Measurements from ENCODE around the gene SRPK2.
"Not testable (repeated sequence)": the region's sequence is repeated elsewhere in the genome, so short reads cannot be mapped to it uniquely, and the experiment has no call there.

The SRPK2 gene

GRCh38 chr7:105297309-105297708 lies 91.4 kb downstream of the SRPK2 start:
- TF ChIP-seq, protein P1, sequence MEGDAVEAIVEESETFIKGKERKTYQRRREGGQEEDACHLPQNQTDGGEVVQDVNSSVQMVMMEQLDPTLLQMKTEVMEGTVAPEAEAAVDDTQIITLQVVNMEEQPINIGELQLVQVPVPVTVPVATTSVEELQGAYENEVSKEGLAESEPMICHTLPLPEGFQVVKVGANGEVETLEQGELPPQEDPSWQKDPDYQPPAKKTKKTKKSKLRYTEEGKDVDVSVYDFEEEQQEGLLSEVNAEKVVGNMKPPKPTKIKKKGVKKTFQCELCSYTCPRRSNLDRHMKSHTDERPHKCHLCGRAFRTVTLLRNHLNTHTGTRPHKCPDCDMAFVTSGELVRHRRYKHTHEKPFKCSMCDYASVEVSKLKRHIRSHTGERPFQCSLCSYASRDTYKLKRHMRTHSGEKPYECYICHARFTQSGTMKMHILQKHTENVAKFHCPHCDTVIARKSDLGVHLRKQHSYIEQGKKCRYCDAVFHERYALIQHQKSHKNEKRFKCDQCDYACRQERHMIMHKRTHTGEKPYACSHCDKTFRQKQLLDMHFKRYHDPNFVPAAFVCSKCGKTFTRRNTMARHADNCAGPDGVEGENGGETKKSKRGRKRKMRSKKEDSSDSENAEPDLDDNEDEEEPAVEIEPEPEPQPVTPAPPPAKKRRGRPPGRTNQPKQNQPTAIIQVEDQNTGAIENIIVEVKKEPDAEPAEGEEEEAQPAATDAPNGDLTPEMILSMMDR (IDR thresholded peaks at IDR 0.05): no peak
- H3K36me3 ChIP-seq (ENCODE audit: control insufficient read depth, insufficient read depth, low read length): no peaks in the 10 kb centered on the region
- no peaks in the 10 kb centered on the region for H3K4me1 ChIP-seq
- no peaks in the 10 kb centered on the region for H3K27me3 ChIP-seq (ENCODE audit: control insufficient read depth, insufficient read depth, low read length)
- H3K4me2 ChIP-seq (ENCODE audit: low read length): no peak overlapping the region
- no peak overlapping the region for H3K4me3 ChIP-seq (ENCODE audit: low read depth, low read length)
- H3K79me2 ChIP-seq: peaks cover 50% of the 10 kb centered on the region
- no peak overlapping the region for H3K9ac ChIP-seq
- no peak overlapping the region for H3K27ac ChIP-seq
- no peaks in the 10 kb centered on the region for H3K9me3 ChIP-seq (ENCODE audit: control insufficient read depth, low read length)
- H2AFZ ChIP-seq: no peak overlapping the region

DNA sequence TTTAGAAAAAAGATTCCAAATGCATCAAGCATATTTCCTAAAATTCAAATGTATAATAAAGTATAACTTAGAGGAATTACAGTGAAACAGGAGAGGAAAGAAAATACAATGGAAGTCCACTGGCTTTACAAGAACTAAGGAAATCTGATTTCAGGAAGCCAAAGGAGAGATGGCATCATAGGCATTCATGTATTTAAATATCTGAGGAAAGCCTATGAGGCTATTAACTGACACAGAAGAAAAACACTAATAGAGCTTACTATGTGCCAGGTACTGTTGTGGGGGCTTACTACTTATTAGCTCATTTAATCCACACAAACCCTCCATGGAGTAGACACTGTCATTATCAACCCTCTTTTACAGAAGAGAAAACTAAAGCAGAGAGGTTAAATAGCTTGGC lies 92.2 kb downstream of the SRPK2 start:
- Histone ChIP-seq H3K4me1 (no peaks in the 10 kb centered on the region), H2AFZ (no peak overlapping the region), H3K36me3 (ENCODE audit: control insufficient read depth, insufficient read depth, low read length) (no peaks in the 10 kb centered on the region), H3K4me3 (ENCODE audit: low read depth, low read length) (no peak overlapping the region), H3K27me3 (ENCODE audit: control insufficient read depth, insufficient read depth, low read length) (no peaks in the 10 kb centered on the region), H3K4me2 (ENCODE audit: low read length) (no peak overlapping the region), H3K9ac (no peak overlapping the region), H3K79me2 (peaks cover 50% of the 10 kb centered on the region), H3K9me3 (ENCODE audit: control insufficient read depth, low read length) (no peaks in the 10 kb centered on the region), H3K27ac (no peak overlapping the region)
- TF ChIP-seq, protein P1 (IDR thresholded peaks at IDR 0.05): no peak

GRCh38 chr7:105295596-105296352 lies 92.9 kb downstream of the SRPK2 start:
- H3K4me3 ChIP-seq (ENCODE audit: low read depth, low read length): no peak overlapping the region
- H2AFZ ChIP-seq: no peak overlapping the region

DNA sequence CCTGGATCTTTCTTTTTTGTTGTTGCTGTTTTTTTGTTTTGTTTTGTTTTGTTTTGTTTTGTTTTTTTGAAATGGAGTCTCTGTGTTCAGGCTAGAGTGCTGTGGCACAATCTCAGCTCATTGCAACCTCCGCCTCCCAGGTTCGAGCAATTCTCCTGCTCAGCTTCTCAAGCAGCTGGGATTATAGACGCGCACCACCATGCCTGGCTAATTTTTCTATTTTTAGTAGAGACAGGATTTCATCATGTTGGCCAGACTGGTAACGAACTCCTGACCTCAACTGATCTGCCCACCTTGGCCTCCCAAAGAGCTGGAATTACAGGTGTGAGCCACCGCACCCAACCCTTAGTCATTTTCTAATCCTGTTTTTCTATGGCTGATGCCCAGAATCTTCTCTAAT lies 94.2 kb downstream of the SRPK2 start:
- not testable (repeated sequence) for H3K4me2 ChIP-seq (ENCODE audit: low read length); H3K36me3 ChIP-seq (ENCODE audit: control insufficient read depth, insufficient read depth, low read length); H3K27me3 ChIP-seq (ENCODE audit: control insufficient read depth, insufficient read depth, low read length); H3K27ac ChIP-seq; H3K4me3 ChIP-seq (ENCODE audit: low read depth, low read length); H3K9ac ChIP-seq; H3K4me1 ChIP-seq; H2AFZ ChIP-seq; H3K9me3 ChIP-seq (ENCODE audit: control insufficient read depth, low read length)
- peaks cover 47% of the 10 kb centered on the region for H3K79me2 ChIP-seq

More at GRCh38 chr7:105295596-105296352, 92.9 kb downstream of the SRPK2 start:
- Histone ChIP-seq H3K9ac (no peak overlapping the region), H3K36me3 (ENCODE audit: control insufficient read depth, insufficient read depth, low read length) (no peaks in the 10 kb centered on the region), H3K9me3 (ENCODE audit: control insufficient read depth, low read length) (no peaks in the 10 kb centered on the region), H3K79me2 (peaks cover 50% of the 10 kb centered on the region), H3K27me3 (ENCODE audit: control insufficient read depth, insufficient read depth, low read length) (no peaks in the 10 kb centered on the region), H3K4me2 (ENCODE audit: low read length) (no peak overlapping the region), H3K27ac (no peak overlapping the region), H3K4me1 (no peaks in the 10 kb centered on the region)
- TF ChIP-seq, protein P1 (IDR thresholded peaks at IDR 0.05): no peak

GRCh38 chr7:105289704-105290103 lies 99.0 kb downstream of the SRPK2 start:
- no peak overlapping the region for H3K4me2 ChIP-seq (ENCODE audit: low read length)
- no peaks in the 10 kb centered on the region for H3K27me3 ChIP-seq (ENCODE audit: control insufficient read depth, insufficient read depth, low read length)
- no peak overlapping the region for H3K9ac ChIP-seq
- no peaks in the 10 kb centered on the region for H3K36me3 ChIP-seq (ENCODE audit: control insufficient read depth, insufficient read depth, low read length)
- TF ChIP-seq, protein P1 (IDR thresholded peaks at IDR 0.05): no peak
- H3K4me1 ChIP-seq: no peaks in the 10 kb centered on the region
- no peak overlapping the region for H2AFZ ChIP-seq
- no peaks in the 10 kb centered on the region for H3K9me3 ChIP-seq (ENCODE audit: control insufficient read depth, low read length)
- H3K4me3 ChIP-seq (ENCODE audit: low read depth, low read length): no peak overlapping the region
- no peak overlapping the region for H3K27ac ChIP-seq
- peaks cover 34% of the 10 kb centered on the region for H3K79me2 ChIP-seq
